CD8-positive, alpha-beta memory T cell (primary cell): ENCODE results near the gene C2CD4A. TPM values are rescaled to one million over a fixed set of nuclear protein-coding genes. Genes with fewer than 3 reads are reported as not detected.
A peak's percentile ranks its signal among the peaks of the same experiment; 100 is the strongest.

Source experiments
- CTCF ChIA-PET: fragments of 350-600 bp; sonication (Branson Sonifier 250); formaldehyde crosslinking; loops from one replicate; lab custom pipeline; 2021; ENCODE audit warnings: antibody characterized with exemption; lab: Charles Lee
- POLR2A ChIA-PET: fragments of 350-600 bp; sonication (Branson Sonifier 250); formaldehyde crosslinking; loops from one replicate; lab custom pipeline; 2021; ENCODE audit warnings: antibody characterized with exemption; lab: Charles Lee
- DNase-seq, 5 donors: peaks; one replicate each; pipeline versions ENCODE4 v3.0.0 to v3.0.0-alpha.2; 2020 to 2022; ENCODE audit warnings: mixed read lengths in 1 of 5
- H3K27ac ChIP-seq: one replicate; pipeline ENCODE4 v1.7.0; 2013; ENCODE audit warnings: low read depth, mild to moderate bottlenecking, low read length, moderate library complexity
- H3K27me3 ChIP-seq: 2 replicates; pipeline ENCODE4 v1.7.0; 2013; ENCODE audit warnings: low read length, mild to moderate bottlenecking; ENCODE audit not compliant: insufficient read depth, poor library complexity, severe bottlenecking
- H3K36me3 ChIP-seq: 2 replicates; pipeline ENCODE4 v1.7.0; 2013; ENCODE audit warnings: mild to moderate bottlenecking, low read length, moderate library complexity; ENCODE audit not compliant: insufficient read depth
- H3K4me1 ChIP-seq: 2 replicates; pipeline ENCODE4 v1.7.0; 2013; ENCODE audit warnings: mild to moderate bottlenecking, low read length, moderate library complexity; ENCODE audit not compliant: insufficient read depth
- H3K4me3 ChIP-seq: 2 replicates; pipeline ENCODE4 v1.7.0; 2013; ENCODE audit warnings: mild to moderate bottlenecking, low read length
- H3K9me3 ChIP-seq: 2 replicates; pipeline ENCODE4 v1.7.0; 2013; ENCODE audit warnings: mild to moderate bottlenecking, low read length
- H3K27ac Mint-ChIP-seq, 8 donors: one replicate each; pipeline ENCODE4 v1.8.0; 2020 to 2021; ENCODE audit warnings: mixed read lengths in 8 of 8, mild to moderate bottlenecking in 6 of 8, inconsistent platforms in 3 of 8, moderate library complexity in 3 of 8
- H3K27me3 Mint-ChIP-seq, 2 donors: one replicate each; pipeline ENCODE4 v1.8.0; 2020 to 2021; ENCODE audit warnings: mixed read lengths in 2 of 2, mild to moderate bottlenecking in 1 of 2, moderate library complexity in 1 of 2
- H3K36me3 Mint-ChIP-seq, 3 donors: one replicate each; pipeline ENCODE4 v1.8.0; 2020 to 2021; ENCODE audit warnings: mixed read lengths in 3 of 3, inconsistent platforms in 1 of 3, mild to moderate bottlenecking in 1 of 3
- H3K4me1 Mint-ChIP-seq, 3 donors: one replicate each; pipeline ENCODE4 v1.8.0; 2020 to 2021; ENCODE audit warnings: mixed read lengths in 3 of 3, inconsistent platforms in 1 of 3, mild to moderate bottlenecking in 1 of 3
- H3K4me3 Mint-ChIP-seq, 7 donors: one replicate each; pipeline ENCODE4 v1.8.0; 2020 to 2021; ENCODE audit warnings: mixed read lengths in 7 of 7, mild to moderate bottlenecking in 6 of 7, moderate library complexity in 4 of 7, inconsistent platforms in 2 of 7
- H3K9me3 Mint-ChIP-seq, 5 donors: one replicate each; pipeline ENCODE4 v1.8.0; 2020 to 2022; ENCODE audit warnings: mixed read lengths in 5 of 5, mild to moderate bottlenecking in 3 of 5, moderate library complexity in 2 of 5, inconsistent platforms in 1 of 5
- polyA plus RNA-seq: library from polyadenylated mRNA; unstranded; fragments of 300-500 nt; fragmentation: Illumina TruSeq; gene quantifications from one replicate; pipeline ENCODE4 v1.2.3, GENCODE V29; 2021
- total RNA-seq, 2 experiments: library from RNA; stranded (reverse); gene quantifications; one replicate each; pipeline ENCODE4 v1.2.3, GENCODE V29; 2021

C2CD4A gene
- total and polyA plus RNA-seq, 3 experiments from 2014 or later: 0.09 to 0.13 TPM; not detected in 1

GRCh38 chr15:62089616-62090015 lies 22.8 kb downstream of the C2CD4A start:
- Mint-ChIP-seq H3K9me3 (peaks cover 0 to 2% (median 0%) of the 10 kb centered on the region in 5 donors), H3K4me3 (no peak overlapping the region), H3K36me3 (no peaks in the 10 kb centered on the region), H3K4me1 (no peaks in the 10 kb centered on the region), H3K27ac (no peak overlapping the region), H3K27me3 (peaks cover 2 to 3% of the 10 kb centered on the region in 2 donors)
- Histone ChIP-seq H3K9me3 (no peaks in the 10 kb centered on the region), H3K27me3 (no peaks in the 10 kb centered on the region), H3K4me3 (no peak overlapping the region), H3K27ac (no peak overlapping the region), H3K4me1 (no peaks in the 10 kb centered on the region), H3K36me3 (no peaks in the 10 kb centered on the region)
- ChIA-PET POLR2A (no interaction called here), CTCF (no interaction called here)
- DNase-seq: no peak

GRCh38 chr15:62090988-62091387 lies 24.2 kb downstream of the C2CD4A start:
- H3K9me3 Mint-ChIP-seq: peaks cover 0 to 2% (median 0%) of the 10 kb centered on the region in 5 donors
- CTCF ChIA-PET: no interaction called here
- Histone ChIP-seq H3K4me1 (no peaks in the 10 kb centered on the region), H3K4me3 (no peak overlapping the region), H3K27me3 (no peaks in the 10 kb centered on the region), H3K9me3 (no peaks in the 10 kb centered on the region), H3K27ac (no peak overlapping the region), H3K36me3 (no peaks in the 10 kb centered on the region)
- H3K27me3 Mint-ChIP-seq: peaks cover 3% of the 10 kb centered on the region in 2 donors
- H3K4me3 Mint-ChIP-seq: no peak overlapping the region
- no peak for DNase-seq
- POLR2A ChIA-PET: no interaction called here
- H3K36me3 Mint-ChIP-seq: no peaks in the 10 kb centered on the region
- H3K4me1 Mint-ChIP-seq: no peaks in the 10 kb centered on the region
- H3K27ac Mint-ChIP-seq: no peak overlapping the region

GRCh38 chr15:62093809-62094208 lies 27.0 kb downstream of the C2CD4A start:
- no peak for DNase-seq
- CTCF ChIA-PET: no interaction called here
- Histone ChIP-seq H3K9me3 (no peaks in the 10 kb centered on the region), H3K4me3 (no peak overlapping the region), H3K27ac (no peak overlapping the region), H3K36me3 (no peaks in the 10 kb centered on the region), H3K4me1 (no peaks in the 10 kb centered on the region), H3K27me3 (no peaks in the 10 kb centered on the region)
- Mint-ChIP-seq H3K4me1 (no peaks in the 10 kb centered on the region), H3K9me3 (peaks cover 0 to 2% (median 0%) of the 10 kb centered on the region in 5 donors), H3K4me3 (no peak overlapping the region), H3K27me3 (peaks cover 1 to 23% of the 10 kb centered on the region in 2 donors), H3K36me3 (no peaks in the 10 kb centered on the region), H3K27ac (no peak overlapping the region)
- POLR2A ChIA-PET: no interaction called here

GRCh38 chr15:62094388-62094787 lies 27.6 kb downstream of the C2CD4A start:
- H3K27me3 Mint-ChIP-seq: peaks cover 1 to 29% of the 10 kb centered on the region in 2 donors
- no peak overlapping the region for H3K27ac Mint-ChIP-seq
- Histone ChIP-seq H3K36me3 (no peaks in the 10 kb centered on the region), H3K27ac (no peak overlapping the region), H3K4me1 (no peaks in the 10 kb centered on the region), H3K9me3 (no peaks in the 10 kb centered on the region), H3K27me3 (no peaks in the 10 kb centered on the region), H3K4me3 (no peak overlapping the region)
- no peaks in the 10 kb centered on the region for H3K4me1 Mint-ChIP-seq
- peaks cover 0 to 2% (median 0%) of the 10 kb centered on the region in 5 donors for H3K9me3 Mint-ChIP-seq
- no peaks in the 10 kb centered on the region for H3K36me3 Mint-ChIP-seq
- DNase-seq: no peak
- H3K4me3 Mint-ChIP-seq: no peak overlapping the region
- ChIA-PET CTCF (no interaction called here), POLR2A (no interaction called here)

- no peaks in the 10 kb centered on the region for H3K9me3 ChIP-seq
- CTCF ChIA-PET: interaction anchor here (1.1 kb wide), 1 partner anchor 20 kb away, joined by 3 read pairs; no protein-coding TSS in a partner anchor
- Mint-ChIP-seq H3K27me3 (peaks cover 2 to 43% of the 10 kb centered on the region in 2 donors), H3K4me1 (no peaks in the 10 kb centered on the region), H3K27ac (peak overlapping the region in 1 of 8 donors; percentile 34), H3K9me3 (no peaks in the 10 kb centered on the region), H3K4me3 (no peak overlapping the region), H3K36me3 (no peaks in the 10 kb centered on the region)
- no peaks in the 10 kb centered on the region for H3K27me3 ChIP-seq
- DNase-seq: no peak
- no peaks in the 10 kb centered on the region for H3K36me3 ChIP-seq
- no peaks in the 10 kb centered on the region for H3K4me1 ChIP-seq
- H3K27ac ChIP-seq: no peak overlapping the region
- H3K4me3 ChIP-seq: no peak overlapping the region
- POLR2A ChIA-PET: no interaction called here
Observed at GRCh38 chr15:62099094-62099601, 32.4 kb downstream of the C2CD4A start.

GRCh38 chr15:62103431-62103830 lies 36.7 kb downstream of the C2CD4A start:
- H3K27ac Mint-ChIP-seq: peak overlapping the region in 1 of 8 donors; percentile 91
- ChIA-PET POLR2A (no interaction called here), CTCF (interaction anchor here (1.1 kb wide), 1 partner anchor 11 kb away, joined by 3 read pairs; no protein-coding TSS in a partner anchor)

GRCh38 chr15:62104401-62104800 lies 37.6 kb downstream of the C2CD4A start:
- ChIA-PET POLR2A (no interaction called here), CTCF (interaction anchor here (1.1 kb wide), 1 partner anchor 10 kb away, joined by 3 read pairs; no protein-coding TSS in a partner anchor)
- Histone ChIP-seq H3K9me3 (no peaks in the 10 kb centered on the region), H3K4me3 (no peak overlapping the region), H3K27ac (no peak overlapping the region), H3K4me1 (no peaks in the 10 kb centered on the region), H3K36me3 (no peaks in the 10 kb centered on the region), H3K27me3 (no peaks in the 10 kb centered on the region)
- H3K27me3 Mint-ChIP-seq: peaks cover 2 to 27% of the 10 kb centered on the region in 2 donors
- no peak overlapping the region for H3K4me3 Mint-ChIP-seq
- no peaks in the 10 kb centered on the region for H3K9me3 Mint-ChIP-seq
- no peak overlapping the region for H3K27ac Mint-ChIP-seq
- H3K4me1 Mint-ChIP-seq: no peaks in the 10 kb centered on the region
- H3K36me3 Mint-ChIP-seq: no peaks in the 10 kb centered on the region
- no peak for DNase-seq

More at GRCh38 chr15:62103431-62103830, 36.7 kb downstream of the C2CD4A start:
- DNase-seq: no peak
- H3K27me3 Mint-ChIP-seq: peaks cover 2 to 35% of the 10 kb centered on the region in 2 donors
- H3K4me1 Mint-ChIP-seq: no peaks in the 10 kb centered on the region
- H3K9me3 Mint-ChIP-seq: no peaks in the 10 kb centered on the region
- Histone ChIP-seq H3K27me3 (no peaks in the 10 kb centered on the region), H3K9me3 (no peaks in the 10 kb centered on the region), H3K27ac (no peak overlapping the region), H3K4me3 (no peak overlapping the region), H3K36me3 (no peaks in the 10 kb centered on the region), H3K4me1 (no peaks in the 10 kb centered on the region)
- H3K4me3 Mint-ChIP-seq: no peak overlapping the region
- no peaks in the 10 kb centered on the region for H3K36me3 Mint-ChIP-seq

- ChIA-PET POLR2A (no interaction called here), CTCF (no interaction called here)
- H3K4me1 Mint-ChIP-seq: no peaks in the 10 kb centered on the region
- Histone ChIP-seq H3K36me3 (no peaks in the 10 kb centered on the region), H3K27me3 (no peaks in the 10 kb centered on the region), H3K4me1 (no peaks in the 10 kb centered on the region), H3K27ac (no peak overlapping the region), H3K4me3 (no peak overlapping the region), H3K9me3 (no peaks in the 10 kb centered on the region)
- H3K27ac Mint-ChIP-seq: no peak overlapping the region
- H3K4me3 Mint-ChIP-seq: no peak overlapping the region
- no peak for DNase-seq
- H3K9me3 Mint-ChIP-seq: no peaks in the 10 kb centered on the region
- H3K36me3 Mint-ChIP-seq: no peaks in the 10 kb centered on the region
- H3K27me3 Mint-ChIP-seq: peaks cover 2 to 24% of the 10 kb centered on the region in 2 donors
Observed at GRCh38 chr15:62104846-62105245, 38.1 kb downstream of the C2CD4A start.
